Smooth muscle cell of the umbilical artery (primary cell): ENCODE measurements around the gene DARS1. TPM values are rescaled to one million over a fixed set of nuclear protein-coding genes. Genes with fewer than 3 reads are reported as not detected.

Experiments
- total RNA-seq: library from RNA; depleted of rRNA; stranded (reverse); fragments of >200 nt; gene quantifications from 2 replicates; pipeline ENCODE4 v1.2.3, GENCODE V29; 2014

DARS1 gene
- 129 and 157 TPM in 2 replicates for total RNA-seq

GRCh38 chr2:135985018-135985825, at the start of gene DARS1:
Gene DARS1, minus strand, starts transcription at chr2:135985626. Its CDS starts 158 bp downstream, at chr2:135985468.

DNA sequence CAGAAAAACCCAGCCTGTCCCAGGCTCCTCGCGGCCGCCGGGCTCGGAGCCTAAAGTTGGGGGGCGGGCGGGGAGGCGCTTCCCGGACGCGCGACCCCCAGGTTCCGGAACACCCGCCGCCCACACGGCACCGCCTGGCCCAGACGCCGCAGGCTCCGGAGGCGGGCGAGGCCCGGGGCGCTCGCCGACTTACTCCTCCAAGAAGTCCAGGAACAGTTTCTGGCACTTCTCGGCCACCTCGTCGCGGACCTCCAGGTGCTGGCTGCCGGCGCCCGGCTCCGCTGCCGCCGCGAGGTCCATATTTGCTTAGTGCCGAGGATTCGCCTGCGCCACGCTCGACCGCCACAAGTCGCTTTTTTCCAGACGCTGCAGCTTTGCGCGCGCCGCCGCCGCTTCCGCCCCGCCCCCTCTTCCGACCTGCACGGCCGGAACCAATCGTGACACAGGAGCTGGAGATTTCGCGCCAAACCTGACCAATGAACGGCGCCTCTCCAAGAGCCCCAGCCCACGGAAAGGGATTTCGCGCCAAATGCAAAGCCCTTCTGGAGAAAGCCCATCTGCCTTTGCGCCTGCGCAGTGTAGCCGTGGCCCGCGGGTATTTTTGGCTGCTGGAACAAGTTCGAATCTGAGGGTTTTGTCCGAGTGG, 109.2 kb downstream of the DARS1 start, which contains the start of gene MCM6:
Gene MCM6, minus strand, starts transcription at position 378 of the 646 bp plus-strand sequence. Its CDS starts 78 bp downstream, at position 300.

Other genes with a start within 250 kb of the DARS1 start
- 65.3 and 82.4 TPM in 2 replicates for gene UBXN4, start 243.8 kb downstream of the DARS1 start, total RNA-seq
- not detected in 2 replicates for gene LCT, start 148.4 kb downstream of the DARS1 start, total RNA-seq
- gene MCM6, start 109.2 kb downstream of the DARS1 start, total RNA-seq: 7.7 and 23.6 TPM in 2 replicates
- 0.30 and 0.74 TPM in 2 replicates for gene CXCR4, start 132.5 kb upstream of the DARS1 start, total RNA-seq